Neural cell (in vitro differentiated cells): ENCODE measurements around the gene SPACA4.
"Not testable (repeated sequence)": the region's sequence is repeated elsewhere in the genome, so short reads cannot be mapped to it uniquely, and the experiment has no call there.

Experiments
- CTCF ChIP-seq: fragments of 450-650 bp; IDR thresholded peaks from 2 replicates; pipeline ENCODE4 v1.5.1; 2014; ENCODE audit warnings: antibody characterized with exemption, mild to moderate bottlenecking, moderate library complexity; ENCODE audit not compliant: poor library complexity, severe bottlenecking
- EP300 ChIP-seq: fragments of 450-650 bp; conservative IDR thresholded peaks from 2 replicates; pipeline ENCODE4 v1.6.1; 2014; ENCODE audit warnings: antibody characterized with exemption, mild to moderate bottlenecking, moderate library complexity; ENCODE audit not compliant: poor library complexity, severe bottlenecking
- EZH2 ChIP-seq: fragments of 200-600, 300-800 bp; shearing (Covaris generic), sonication (generic); IDR thresholded peaks from 2 replicates; pipeline ENCODE4 v1.6.1; 2014; ENCODE audit warnings: antibody characterized with exemption, low read length, borderline replicate concordance, mild to moderate bottlenecking; ENCODE audit not compliant: insufficient read depth, poor library complexity, severe bottlenecking
- TAF1 ChIP-seq: IDR thresholded peaks from 2 replicates; pipeline ENCODE4 v1.6.1; 2012; ENCODE audit warnings: low read depth

DNA sequence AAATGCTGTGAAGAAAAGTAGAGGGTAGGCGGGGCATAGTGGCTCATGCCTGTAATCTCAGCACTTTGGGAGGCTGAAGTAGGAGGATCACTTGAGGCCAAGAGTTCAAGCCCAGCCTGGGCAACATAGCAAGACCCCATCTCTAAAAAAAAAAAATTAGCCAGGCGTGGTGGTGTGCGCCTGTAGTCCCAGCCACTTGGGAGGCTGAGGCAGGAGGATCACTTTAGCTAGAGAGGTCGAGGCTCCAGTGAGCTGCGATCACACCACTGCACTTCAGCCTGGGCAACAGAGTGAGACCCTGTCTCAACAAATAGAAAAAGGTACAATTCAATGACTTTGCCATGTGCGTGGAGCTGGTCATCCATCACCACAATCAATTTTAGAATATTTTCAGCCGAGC, 28.6 kb upstream of the SPACA4 start:
- not testable (repeated sequence) for TF ChIP-seq TAF1, EP300, CTCF, EZH2
